CD4-positive, alpha-beta T cell treated with Interleukin-15 for 1 hour (primary cell): Measurements from ENCODE around the gene NBDY.
"Not testable (repeated sequence)": the region's sequence is repeated elsewhere in the genome, so short reads cannot be mapped to it uniquely, and the experiment has no call there.

Experiments
- DNase-seq: peaks from one replicate; pipeline ENCODE4 v3.0.0-alpha.2; 2020

Gene NBDY

GRCh38 chrX:56729152-56729850 is at the start of gene NBDY:
Gene NBDY, plus strand, starts transcription at chrX:56729243. Its CDS starts 111 bp downstream, at chrX:56729354.
- no peak for DNase-seq

- not testable (repeated sequence) for DNase-seq
Measured at GRCh38 chrX:56704530-56704929, 24.5 kb upstream of the NBDY start.

DNA sequence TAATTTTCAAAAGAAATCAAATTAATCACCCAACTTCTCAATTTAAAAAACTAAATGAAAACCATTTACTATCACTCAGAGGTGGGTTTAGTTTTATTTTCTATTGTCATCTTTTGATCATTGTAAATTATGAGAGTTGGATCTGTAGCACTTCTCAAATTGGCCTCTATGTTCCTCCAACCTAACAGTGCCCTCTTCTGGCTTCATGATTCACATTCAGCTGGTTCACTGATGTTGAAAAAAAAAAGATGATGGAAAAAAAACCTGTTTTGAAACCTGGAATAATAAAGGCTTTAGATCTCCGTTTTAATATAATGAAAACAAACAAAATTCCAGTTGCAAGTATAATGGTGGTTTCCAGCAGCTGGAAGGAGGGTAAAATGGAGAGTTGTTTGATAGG is 2.4 kb upstream of the NBDY start:
- DNase-seq, result no peak

- no peak for DNase-seq
Measured at GRCh38 chrX:56727531-56727930, 1.5 kb upstream of the NBDY start.

GRCh38 chrX:56728321-56728720 is 722 bp upstream of the NBDY start:
- no peak for DNase-seq

GRCh38 chrX:56728752-56729151 is 291 bp upstream of the NBDY start:
- DNase-seq, result no peak

- DNase-seq, result peak; percentile 48
Measured at GRCh38 chrX:56733459-56734046, 4.5 kb downstream of the NBDY start.

DNA sequence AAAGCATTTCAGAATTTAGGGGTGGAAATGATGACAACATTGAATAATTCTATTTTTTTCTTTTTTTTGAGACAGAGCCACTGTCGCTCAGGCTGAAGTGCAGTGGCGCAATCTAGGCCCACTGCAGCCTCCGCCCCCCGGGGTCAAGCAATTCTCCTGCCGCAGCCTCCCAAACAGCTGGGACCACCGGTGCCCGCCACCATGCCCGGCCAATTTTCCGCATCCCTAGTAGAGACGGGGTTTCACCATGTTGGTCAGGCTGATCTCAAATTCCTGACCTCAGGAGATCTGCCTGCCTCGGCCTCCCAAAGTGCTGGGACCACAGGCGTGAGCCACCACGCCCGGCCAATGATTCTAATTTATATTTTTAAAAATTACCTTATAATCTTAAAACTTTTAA is 7.2 kb downstream of the NBDY start:
- no peak for DNase-seq

GRCh38 chrX:56738670-56739069 is 9.6 kb downstream of the NBDY start:
- no peak for DNase-seq

DNA sequence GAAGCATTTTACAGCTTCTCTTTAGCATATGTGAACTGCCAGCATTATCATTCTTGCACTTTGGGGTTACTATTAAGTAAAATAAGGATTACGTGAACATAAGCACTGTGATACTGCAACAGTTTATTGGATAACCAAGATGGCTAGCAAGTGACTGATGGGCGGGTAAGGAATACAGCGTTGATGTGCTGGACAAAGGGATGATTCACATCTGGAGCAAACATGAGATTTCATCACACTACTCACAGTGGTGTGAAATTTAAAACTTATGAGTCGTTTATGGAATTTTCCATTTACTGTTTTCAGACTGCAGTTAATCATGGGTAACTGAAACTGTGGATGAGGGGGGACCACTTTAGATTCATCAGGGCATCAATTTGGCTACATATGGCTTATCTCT is 16.0 kb downstream of the NBDY start:
- no peak for DNase-seq

DNA sequence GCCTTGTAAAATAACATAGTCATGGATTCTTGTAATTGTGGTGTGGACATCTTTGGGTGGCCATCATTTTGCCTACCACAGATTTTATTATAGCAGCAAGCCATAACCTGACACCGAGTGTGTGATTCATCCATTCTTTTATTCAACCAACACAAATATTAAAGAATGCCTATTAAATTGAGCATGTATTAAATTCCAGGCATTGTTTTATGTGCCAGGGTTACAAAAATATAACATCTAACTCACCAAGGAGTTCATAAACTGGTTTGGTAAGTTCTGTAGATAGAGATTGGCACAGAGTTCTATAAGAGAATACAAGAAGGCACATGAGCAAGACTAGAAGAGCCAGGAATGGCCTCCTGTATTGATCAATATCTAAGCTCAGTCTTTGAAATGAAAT is 18.0 kb downstream of the NBDY start:
- DNase-seq, result no peak

DNA sequence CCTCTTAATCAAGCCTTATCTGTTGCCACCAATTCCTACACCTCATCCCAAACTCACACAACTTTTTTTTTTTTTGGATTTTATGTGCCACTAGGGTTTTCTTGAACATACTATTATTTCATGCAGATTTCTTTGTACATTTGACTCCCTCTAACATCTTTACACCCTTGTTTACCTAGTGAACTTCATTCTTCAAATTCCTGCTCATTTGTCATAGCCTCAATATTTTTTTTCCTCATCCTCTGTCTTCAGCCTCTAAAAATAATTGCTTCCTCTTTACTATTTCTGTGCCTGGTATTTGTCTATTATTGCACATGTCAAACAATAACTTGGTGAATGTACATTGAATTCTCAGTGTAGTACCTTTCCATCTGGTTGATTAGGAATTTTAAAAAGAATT is 22.0 kb downstream of the NBDY start:
- DNase-seq, result no peak

DNA sequence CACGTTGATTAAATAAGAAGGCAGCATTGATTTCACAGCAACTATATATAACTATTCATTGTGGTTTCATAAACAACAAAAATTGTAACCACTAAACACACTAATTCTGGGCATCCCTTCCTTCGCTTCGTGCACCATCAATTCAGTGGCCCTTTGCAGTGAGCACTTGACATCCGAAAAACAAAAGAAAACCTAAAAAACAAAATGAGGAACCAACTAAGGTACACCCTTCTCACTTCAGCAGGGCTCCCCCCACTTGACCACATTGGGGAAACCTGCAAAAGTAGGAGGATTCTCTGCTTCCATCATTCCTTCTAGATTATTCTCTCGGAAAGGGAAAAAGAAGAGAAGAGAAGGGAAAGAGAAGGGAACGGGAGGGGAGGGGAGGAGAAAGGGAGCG is 28.3 kb downstream of the NBDY start:
- DNase-seq, result no peak

GRCh38 chrX:56758456-56758855 is 29.4 kb downstream of the NBDY start:
- DNase-seq, result no peak

DNA sequence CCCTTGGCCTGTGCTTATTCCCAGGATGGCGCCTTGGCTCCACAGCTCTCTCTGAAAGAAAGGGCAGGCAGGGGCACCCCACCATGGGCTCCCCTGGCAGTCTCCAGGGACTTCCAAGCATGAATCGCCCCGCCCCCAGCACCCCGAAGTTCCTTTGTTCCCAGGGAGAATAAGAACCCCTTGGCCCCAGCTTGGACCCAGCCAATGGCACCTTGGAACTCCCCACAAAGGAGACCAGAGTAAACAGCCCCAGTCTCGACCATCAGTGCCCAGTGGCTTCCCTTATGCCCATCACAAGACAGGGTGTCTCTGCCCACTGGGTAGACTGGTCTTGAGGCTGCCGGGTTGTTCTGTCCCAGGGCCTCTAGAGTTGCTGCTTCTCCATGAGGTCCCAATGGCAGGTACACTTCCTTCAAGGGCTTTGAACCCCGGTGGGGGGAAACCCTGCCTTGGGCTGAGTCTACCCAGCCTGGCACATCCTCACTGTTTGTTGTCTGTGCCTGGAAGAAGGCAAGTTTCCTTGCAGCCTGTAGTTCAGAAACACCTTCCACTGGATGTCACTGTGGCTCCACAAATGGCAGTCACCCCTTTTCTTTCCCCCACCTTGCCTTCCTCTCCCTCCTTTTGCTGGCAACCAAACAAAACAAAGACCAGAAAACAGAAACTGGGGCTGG is 30.8 kb downstream of the NBDY start:
- DNase-seq, result no peak

DNA sequence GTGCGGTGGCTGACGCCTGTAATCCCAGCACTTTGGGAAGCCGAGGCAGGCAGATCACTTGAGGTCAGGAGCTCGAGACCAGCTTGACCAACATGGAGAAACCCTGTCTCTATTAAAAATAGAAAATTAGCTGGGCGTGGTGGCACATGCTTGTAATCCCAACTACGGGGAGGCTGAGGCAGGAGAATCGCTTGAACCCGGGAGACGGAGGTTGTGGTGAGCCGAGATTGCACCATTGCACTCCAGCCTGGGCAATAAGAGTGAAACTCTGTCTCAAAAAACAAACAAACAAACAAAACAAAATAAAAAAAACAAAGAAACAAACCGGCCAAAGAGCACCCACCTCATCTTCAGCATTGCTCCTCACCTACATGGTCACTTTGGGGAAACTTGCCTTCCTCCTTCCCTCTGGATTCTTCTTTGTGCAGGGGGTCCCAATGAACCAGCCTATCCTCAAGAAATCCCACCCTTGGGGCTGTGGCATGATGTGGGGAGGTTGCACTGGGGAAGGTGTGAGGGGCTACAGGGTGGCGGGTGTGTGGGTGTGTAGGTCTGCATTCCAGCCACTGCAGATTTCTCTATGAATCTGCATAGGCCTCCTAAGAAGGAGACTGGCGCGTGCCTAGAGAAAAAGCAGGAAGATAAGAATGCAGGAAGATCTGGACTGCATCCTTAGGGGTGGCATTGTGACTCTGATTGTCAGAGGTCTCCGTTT is 31.5 kb downstream of the NBDY start:
- not testable (repeated sequence) for DNase-seq

GRCh38 chrX:56761167-56761566 is 32.1 kb downstream of the NBDY start:
- no peak for DNase-seq

GRCh38 chrX:56762220-56762619 is 33.2 kb downstream of the NBDY start:
- DNase-seq, result no peak

DNA sequence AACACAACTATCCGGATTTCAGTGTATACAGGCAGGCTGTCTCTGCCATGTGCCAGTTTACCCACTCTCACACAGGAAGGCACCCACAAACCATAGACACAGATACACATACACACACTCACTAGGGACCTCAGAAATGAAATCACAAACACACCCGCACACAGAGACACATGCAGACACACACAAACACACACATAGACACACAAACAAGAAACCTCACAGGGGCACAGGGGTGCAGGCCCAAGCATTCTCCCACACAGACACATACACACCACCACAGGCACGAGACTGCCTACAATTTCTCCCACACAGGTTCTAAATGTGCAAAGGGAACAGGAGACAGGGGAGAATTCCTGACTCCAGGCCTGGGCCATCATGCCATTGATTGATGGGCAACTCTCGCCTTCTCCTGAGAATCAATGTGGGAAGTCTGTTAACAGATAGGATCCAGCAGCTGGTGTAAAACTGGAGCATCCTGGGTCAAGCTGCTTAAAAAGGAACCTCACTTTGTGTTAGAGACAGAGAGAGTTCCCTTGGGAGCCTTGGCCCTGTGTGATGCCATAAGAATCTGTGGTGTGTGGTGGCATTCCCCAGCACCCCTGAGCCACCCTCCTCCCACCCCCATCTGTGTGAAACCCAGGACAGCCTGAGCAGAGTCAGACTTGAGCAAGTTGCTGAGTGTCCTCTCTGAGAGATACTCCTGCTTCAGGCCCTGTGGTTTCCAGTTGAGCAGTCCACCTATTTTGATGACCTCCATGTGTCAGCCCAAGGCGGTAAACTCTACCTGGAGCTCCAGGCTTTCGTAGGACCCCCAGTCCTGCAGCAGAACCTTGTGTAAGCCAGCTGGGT is 33.9 kb downstream of the NBDY start:
- no peak for DNase-seq

- peak; percentile 90 for DNase-seq
Measured at GRCh38 chrX:56763556-56764152, 34.6 kb downstream of the NBDY start.

DNA sequence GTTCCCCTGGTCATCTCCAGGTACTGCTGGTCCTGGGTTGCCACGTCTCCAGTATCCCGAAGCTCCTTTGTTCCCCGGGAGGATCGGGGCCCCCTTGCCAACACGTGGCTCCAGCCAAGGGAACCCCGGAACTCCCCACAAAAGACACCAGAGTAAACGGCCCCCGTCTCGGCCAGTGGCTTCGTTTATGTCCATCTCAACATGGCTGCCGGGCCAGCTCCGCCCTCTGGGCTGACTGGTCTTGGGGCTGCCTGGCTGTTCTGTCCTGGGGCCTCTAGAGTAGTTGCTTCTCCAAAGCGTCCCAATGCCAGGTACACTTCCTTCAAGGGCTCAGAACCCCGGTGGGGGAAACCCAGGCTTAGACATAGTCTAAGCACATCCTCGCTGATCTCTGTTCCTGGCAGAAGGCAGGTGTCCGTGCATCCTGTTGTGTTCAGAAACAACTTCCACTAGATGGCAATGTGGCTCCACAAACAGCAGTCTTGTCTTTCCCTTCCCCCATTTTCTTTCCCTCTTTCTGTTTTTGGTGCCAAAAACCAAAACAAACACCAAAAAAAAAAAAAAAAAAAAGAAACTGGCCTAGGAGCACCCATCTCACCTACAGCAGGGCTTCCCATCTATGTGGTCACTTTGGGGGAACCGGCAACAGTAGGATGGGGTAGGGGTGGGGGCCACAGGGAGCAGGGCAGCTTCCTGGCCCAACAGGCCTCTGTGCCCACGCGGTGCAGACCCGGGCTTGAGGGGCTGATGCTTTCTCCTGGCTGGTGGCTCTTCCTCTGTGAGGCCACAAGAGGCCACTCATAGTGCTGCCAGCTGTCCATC is 35.3 kb downstream of the NBDY start:
- DNase-seq, result peak; percentile 88
